ENCODE data around the gene ZFR2.
"Not testable (repeated sequence)": the region's sequence is repeated elsewhere in the genome, so short reads cannot be mapped to it uniquely, and the experiment has no call there.

ZFR2 gene

GRCh38 chr19:3879656-3880055 lies 10.8 kb upstream of the ZFR2 start:
- FAIRE-seq = no peak
- DNase-seq (ENCODE audit: insufficient read length, low spot score) = no peak

- FAIRE-seq; DNase-seq (ENCODE audit: insufficient read length, low spot score): not testable (repeated sequence)
Observed at GRCh38 chr19:3874695-3875094, 5.9 kb upstream of the ZFR2 start.

GRCh38 chr19:3873151-3873550 lies 4.3 kb upstream of the ZFR2 start:
- DNase-seq (ENCODE audit: insufficient read length, low spot score) = no peak
- FAIRE-seq = no peak

- no peak for DNase-seq (ENCODE audit: insufficient read length, low spot score)
- FAIRE-seq = no peak
Observed at GRCh38 chr19:3867971-3868769, 668 bp downstream of the ZFR2 start.

- FAIRE-seq = no peak
- no peak for DNase-seq (ENCODE audit: insufficient read length, low spot score)
Observed at GRCh38 chr19:3866910-3867638, 1.8 kb downstream of the ZFR2 start.

GRCh38 chr19:3863648-3864047 lies 5.2 kb downstream of the ZFR2 start:
- DNase-seq (ENCODE audit: insufficient read length, low spot score) = no peak
- no peak for FAIRE-seq

- DNase-seq (ENCODE audit: insufficient read length, low spot score) (no peak), FAIRE-seq (no peak)
Observed at GRCh38 chr19:3862826-3863500, 5.9 kb downstream of the ZFR2 start.

- DNase-seq (ENCODE audit: insufficient read length, low spot score) = no peak
- FAIRE-seq = no peak
Observed at GRCh38 chr19:3860499-3860898, 8.3 kb downstream of the ZFR2 start.

- DNase-seq (ENCODE audit: insufficient read length, low spot score) (no peak), FAIRE-seq (no peak)
Observed at GRCh38 chr19:3857449-3858003, 11.3 kb downstream of the ZFR2 start.

- FAIRE-seq (no peak), DNase-seq (ENCODE audit: insufficient read length, low spot score) (no peak)
Observed at GRCh38 chr19:3855320-3855719, 13.5 kb downstream of the ZFR2 start.

GRCh38 chr19:3852614-3853254 lies 16.1 kb downstream of the ZFR2 start:
- FAIRE-seq (no peak), DNase-seq (ENCODE audit: insufficient read length, low spot score) (no peak)

GRCh38 chr19:3852177-3852511 lies 16.7 kb downstream of the ZFR2 start:
- DNase-seq (ENCODE audit: insufficient read length, low spot score) (no peak), FAIRE-seq (no peak)

- DNase-seq (ENCODE audit: insufficient read length, low spot score) (no peak), FAIRE-seq (no peak)
Observed at GRCh38 chr19:3851254-3852176, 17.3 kb downstream of the ZFR2 start.

- FAIRE-seq (no peak), DNase-seq (ENCODE audit: insufficient read length, low spot score) (no peak)
Observed at GRCh38 chr19:3850320-3850972, 18.4 kb downstream of the ZFR2 start.

- FAIRE-seq (no peak), DNase-seq (ENCODE audit: insufficient read length, low spot score) (no peak)
Observed at GRCh38 chr19:3849787-3850186, 19.1 kb downstream of the ZFR2 start.

GRCh38 chr19:3849092-3849491 lies 19.7 kb downstream of the ZFR2 start:
- DNase-seq (ENCODE audit: insufficient read length, low spot score) (peak; percentile 42), FAIRE-seq (no peak)

GRCh38 chr19:3844596-3844995 lies 24.2 kb downstream of the ZFR2 start:
- DNase-seq (ENCODE audit: insufficient read length, low spot score) (no peak), FAIRE-seq (no peak)

- FAIRE-seq (no peak), DNase-seq (ENCODE audit: insufficient read length, low spot score) (no peak)
Observed at GRCh38 chr19:3842948-3843347, 25.9 kb downstream of the ZFR2 start.

GRCh38 chr19:3840804-3841203 lies 28.0 kb downstream of the ZFR2 start:
- FAIRE-seq (no peak), DNase-seq (ENCODE audit: insufficient read length, low spot score) (no peak)

All from GM19239 (cell line).